Psoas muscle (tissue), 8 donors: ENCODE data around the gene AVEN. TPM values are rescaled to one million over a fixed set of nuclear protein-coding genes. Genes with fewer than 3 reads are reported as not detected.

Experiments used
- ATAC-seq, 4 donors: fragments of 200-7000 bp; cut with Tn5 transposase; one replicate each; pipeline ENCODE4 v1.9.1; 2020; ENCODE audit warnings: moderate library complexity in 3 of 4, mild to moderate bottlenecking in 2 of 4
- DNase-seq, 2 donors: peaks; one replicate each; pipeline ENCODE4 v3.0.0-alpha.2; 2020
- H3K27ac ChIP-seq: fragments of 200-600 bp; one replicate; pipeline ENCODE4 v1.8.0; 2022
- H3K27me3 ChIP-seq, 3 donors: fragments of 200-600 bp in 1 of 3; one replicate each; pipeline versions ENCODE4 v1.6.1 to v1.8.0; 2013 to 2022; ENCODE audit warnings: low read length in 2 of 3, mild to moderate bottlenecking in 2 of 3, moderate library complexity in 1 of 3; ENCODE audit not compliant: insufficient read depth in 3 of 3
- H3K36me3 ChIP-seq, 2 donors: fragments of 200-600 bp in 1 of 2; one replicate each; pipeline versions ENCODE4 v1.6.1 to v1.8.0; 2013 to 2022; ENCODE audit warnings: low read depth in 1 of 2, mild to moderate bottlenecking in 1 of 2, moderate library complexity in 1 of 2; ENCODE audit not compliant: insufficient read depth in 1 of 2
- H3K4me1 ChIP-seq: fragments of 200-600 bp; one replicate; pipeline ENCODE4 v1.8.0; 2022
- H3K4me3 ChIP-seq: fragments of 200-600 bp; one replicate; pipeline ENCODE4 v1.8.0; 2022; ENCODE audit warnings: mild to moderate bottlenecking
- H3K9me3 ChIP-seq: fragments of 200-600 bp; one replicate; pipeline ENCODE4 v1.8.0; 2022
- WGBS, 3 donors: extraction: QIAGEN DNeasy Blood & Tissue Kit; methylation state at CpG; one replicate each; pipeline versions ENCODE4 v1.1.6 to v1.1.7; 2013; 5-methylcytosine and 5-hydroxymethylcytosine counted together
- intact Hi-C, 2 donors: fragments of 100-400 bp; cut with DNase I; formaldehyde crosslinking; loops; one replicate each; pipeline versions ENCODE4 v1.11.0 to v1.14.2; 2022
- polyA plus RNA-seq, 3 donors: library from polyadenylated mRNA; stranded (reverse); fragments of 200-250 nt; gene quantifications; one replicate each; pipeline ENCODE4 v1.2.3, GENCODE V29; 2013
- total RNA-seq, 4 donors: library from RNA; stranded (reverse); fragmentation: NEBNext Ultra II Directional in 2 of 4; extraction: Animal tissue kit (Norgen Biotek cat#: 25700) in 2 of 4; gene quantifications; one replicate each; pipeline versions ENCODE4 v1.2.1 to v1.2.4, GENCODE V29; 2021 to 2023
- TF ChIP-seq, protein P1 (sequence below): fragments of 200-600 bp; IDR thresholded peaks from one replicate; pipeline ENCODE4 v1.8.0; 2022; ENCODE audit warnings: antibody characterized with exemption
- donor health status: healthy with polysubstance abuse.
- donor health status: DM: no; HTN: no; CAD: no; lungs with moderate emphysema.
- donor health status: Bipolar disorder and iron deficiency.
- donor health status: healthy.
- donor health status: DM: yes; HTN: yes; CAD: no.
- donor health status: DM: no; HTN: no; CAD: no.
- donor health status: DM: no; HTN: no; CAD: no.
- donor health status: DM: yes; HTN: yes; CAD: no.

AVEN gene
- total and polyA plus RNA-seq, 7 donors, result 17.2 to 30.3 (median 22.3) TPM

DNA sequence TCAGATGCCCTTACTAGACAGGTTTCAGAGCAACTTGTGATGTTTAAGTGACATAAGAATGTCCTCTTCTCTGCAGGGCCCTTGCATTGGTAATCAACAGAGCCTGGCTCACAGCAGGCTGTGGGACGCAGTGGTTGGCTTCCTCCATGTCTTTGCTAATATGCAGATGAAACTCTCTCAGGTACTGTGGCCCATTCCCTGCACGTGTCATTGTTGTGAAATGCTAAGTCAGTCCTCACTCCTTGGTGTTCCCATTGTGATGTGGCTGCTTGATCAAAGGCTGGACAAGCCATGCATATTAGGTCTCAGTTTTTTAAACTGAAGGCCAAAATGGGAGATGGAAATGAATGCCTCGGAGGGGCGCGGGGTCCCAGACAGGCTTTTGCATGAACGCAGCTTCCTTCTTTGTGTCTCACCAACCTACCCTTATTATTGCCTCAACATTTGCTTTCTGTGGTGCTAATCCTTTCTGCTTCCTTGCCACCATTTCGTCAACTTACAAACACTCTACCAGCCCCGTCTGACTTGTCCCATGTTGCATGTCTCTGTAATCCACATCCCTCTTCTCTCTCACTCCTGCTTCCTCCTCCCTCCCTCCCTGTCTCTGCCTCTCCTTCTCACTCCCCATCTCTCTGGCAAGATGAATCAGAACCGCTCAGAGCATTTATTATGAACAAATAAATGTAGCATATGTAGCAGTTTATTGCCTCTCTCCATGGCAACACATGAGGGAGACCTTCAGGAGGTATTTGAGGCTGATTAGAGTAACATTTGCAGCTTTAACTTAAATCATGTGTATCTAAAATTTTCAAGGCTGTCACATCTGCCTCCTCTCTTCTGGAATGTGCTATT, 203.9 kb downstream of the AVEN start:
- DNase-seq, result no peak
- intact Hi-C loops, result no loop called here

GRCh38 chr15:33831646-33832045, 207.4 kb downstream of the AVEN start:
- 80 to 90% (median 88%) methylated on average over 7 of the region's 7 CpGs for WGBS, 3 donors
- H3K36me3 ChIP-seq, result peaks cover 0 to 36% of the 10 kb centered on the region in 2 donors
- TF ChIP-seq, protein P1, sequence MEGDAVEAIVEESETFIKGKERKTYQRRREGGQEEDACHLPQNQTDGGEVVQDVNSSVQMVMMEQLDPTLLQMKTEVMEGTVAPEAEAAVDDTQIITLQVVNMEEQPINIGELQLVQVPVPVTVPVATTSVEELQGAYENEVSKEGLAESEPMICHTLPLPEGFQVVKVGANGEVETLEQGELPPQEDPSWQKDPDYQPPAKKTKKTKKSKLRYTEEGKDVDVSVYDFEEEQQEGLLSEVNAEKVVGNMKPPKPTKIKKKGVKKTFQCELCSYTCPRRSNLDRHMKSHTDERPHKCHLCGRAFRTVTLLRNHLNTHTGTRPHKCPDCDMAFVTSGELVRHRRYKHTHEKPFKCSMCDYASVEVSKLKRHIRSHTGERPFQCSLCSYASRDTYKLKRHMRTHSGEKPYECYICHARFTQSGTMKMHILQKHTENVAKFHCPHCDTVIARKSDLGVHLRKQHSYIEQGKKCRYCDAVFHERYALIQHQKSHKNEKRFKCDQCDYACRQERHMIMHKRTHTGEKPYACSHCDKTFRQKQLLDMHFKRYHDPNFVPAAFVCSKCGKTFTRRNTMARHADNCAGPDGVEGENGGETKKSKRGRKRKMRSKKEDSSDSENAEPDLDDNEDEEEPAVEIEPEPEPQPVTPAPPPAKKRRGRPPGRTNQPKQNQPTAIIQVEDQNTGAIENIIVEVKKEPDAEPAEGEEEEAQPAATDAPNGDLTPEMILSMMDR, result no peak
- H3K27ac ChIP-seq, result no peak overlapping the region
- DNase-seq (no peak), ATAC-seq (no peak)
- no peak overlapping the region for H3K4me3 ChIP-seq
- H3K4me1 ChIP-seq, result no peaks in the 10 kb centered on the region
- peaks cover 9% of the 10 kb centered on the region for H3K9me3 ChIP-seq
- intact Hi-C loops, result no loop called here
- no peaks in the 10 kb centered on the region for H3K27me3 ChIP-seq

More for the DNA sequence above, 203.9 kb downstream of the AVEN start:
- no peak for ATAC-seq
- Histone ChIP-seq H3K9me3 (no peaks in the 10 kb centered on the region), H3K4me1 (peaks cover 5% of the 10 kb centered on the region), H3K27ac (no peak overlapping the region), H3K4me3 (no peak overlapping the region), H3K36me3 (peaks cover 0 to 16% of the 10 kb centered on the region in 2 donors), H3K27me3 (no peaks in the 10 kb centered on the region)
- TF ChIP-seq, protein P1, result no peak
- WGBS, 3 donors, result 54 to 57% (median 57%) methylated on average over 9 of the region's 9 CpGs

GRCh38 chr15:33830351-33830750, 208.7 kb downstream of the AVEN start:
- no peak overlapping the region for H3K27ac ChIP-seq
- no peaks in the 10 kb centered on the region for H3K27me3 ChIP-seq
- H3K4me1 ChIP-seq, result no peaks in the 10 kb centered on the region
- H3K36me3 ChIP-seq, result peaks cover 0 to 46% of the 10 kb centered on the region in 2 donors
- 87 to 90% (median 89%) methylated on average over 4 of the region's 4 CpGs for WGBS, 3 donors
- DNase-seq, result no peak
- no peak for ATAC-seq
- TF ChIP-seq, protein P1, result no peak
- peaks cover 9% of the 10 kb centered on the region for H3K9me3 ChIP-seq
- H3K4me3 ChIP-seq, result no peak overlapping the region
- intact Hi-C loops, result no loop called here

- DNase-seq (no peak), ATAC-seq (no peak)
- Histone ChIP-seq H3K27ac (no peak overlapping the region), H3K4me1 (no peaks in the 10 kb centered on the region), H3K4me3 (no peak overlapping the region), H3K9me3 (peaks cover 9% of the 10 kb centered on the region), H3K36me3 (peaks cover 0 to 59% of the 10 kb centered on the region in 2 donors), H3K27me3 (no peaks in the 10 kb centered on the region)
- 87 to 93% (median 90%) methylated on average over 4 of the region's 4 CpGs for WGBS, 3 donors
- TF ChIP-seq, protein P1, result no peak
- intact Hi-C loops, result no loop called here
These were observed 212.8 kb downstream of the AVEN start for GRCh38 chr15:33826201-33826600.
